Fibroblast of villous mesenchyme (primary cell): Measurements from ENCODE around the gene PSORS1C2. TPM values are rescaled to one million over a fixed set of nuclear protein-coding genes. Genes with fewer than 3 reads are reported as not detected.
A peak's percentile ranks its signal among the peaks of the same experiment; 100 is the strongest.
"Not testable (repeated sequence)": the region's sequence is repeated elsewhere in the genome, so short reads cannot be mapped to it uniquely, and the experiment has no call there.

Experiments
- DNase-seq: peaks from one replicate; pipeline ENCODE4 v3.0.0-alpha.2; 2010; ENCODE audit warnings: low read depth
- H3K4me3 ChIP-seq: 2 replicates; pipeline ENCODE4 v1.5.1; 2011; ENCODE audit warnings: low read depth, mild to moderate bottlenecking, low read length
- CTCF ChIP-seq: IDR thresholded peaks from 2 replicates; pipeline ENCODE4 v1.5.1; 2012; ENCODE audit warnings: low read depth, mild to moderate bottlenecking, low read length; ENCODE audit not compliant: insufficient read depth
- total RNA-seq: library from RNA; depleted of rRNA; stranded (reverse); fragments of >200 nt; gene quantifications from 2 replicates; pipeline ENCODE4 v1.2.3, GENCODE V29; 2012

Gene PSORS1C2
- total RNA-seq = not detected in 2 replicates

- H3K4me3 ChIP-seq = no peak within 1 kb of the TSS
- DNase-seq = no peak
- no peak for TF ChIP-seq CTCF
Measured at GRCh38 chr6:31138982-31139381, at the start of gene PSORS1C2. Gene PSORS1C2 (minus strand): TSS chr6:31139066. CDS start chr6:31139026, 40 bp downstream.

GRCh38 chr6:31187780-31188194 lies 48.9 kb upstream of the PSORS1C2 start:
- no peak overlapping the region for H3K4me3 ChIP-seq
- no peak for TF ChIP-seq CTCF
- DNase-seq = no peak

GRCh38 chr6:31186052-31186734 lies 47.3 kb upstream of the PSORS1C2 start:
- TF ChIP-seq CTCF = no peak
- peak; percentile 71 for DNase-seq
- peak overlapping the region; percentile 30 for H3K4me3 ChIP-seq

GRCh38 chr6:31185695-31186051 lies 46.8 kb upstream of the PSORS1C2 start:
- peak overlapping the region; percentile 30 for H3K4me3 ChIP-seq
- DNase-seq = not testable (repeated sequence)

GRCh38 chr6:31183859-31184258 lies 45.0 kb upstream of the PSORS1C2 start:
- H3K4me3 ChIP-seq, DNase-seq: not testable (repeated sequence)

GRCh38 chr6:31183287-31183686 lies 44.4 kb upstream of the PSORS1C2 start:
- DNase-seq, H3K4me3 ChIP-seq: not testable (repeated sequence)

- peak overlapping the region; percentile 64 for H3K4me3 ChIP-seq
- peak; percentile 87 for DNase-seq
Measured at GRCh38 chr6:31180500-31180899, 41.6 kb upstream of the PSORS1C2 start.

GRCh38 chr6:31179896-31180295 lies 41.0 kb upstream of the PSORS1C2 start:
- no peak for TF ChIP-seq CTCF
- peak overlapping the region; percentile 64 for H3K4me3 ChIP-seq
- DNase-seq = no peak

More at GRCh38 chr6:31180500-31180899, 41.6 kb upstream of the PSORS1C2 start:
- TF ChIP-seq CTCF = no peak
